Measurements from ENCODE around the gene TMEM63C.
"Not testable (repeated sequence)": the region's sequence is repeated elsewhere in the genome, so short reads cannot be mapped to it uniquely, and the experiment has no call there.

Gene TMEM63C

DNA sequence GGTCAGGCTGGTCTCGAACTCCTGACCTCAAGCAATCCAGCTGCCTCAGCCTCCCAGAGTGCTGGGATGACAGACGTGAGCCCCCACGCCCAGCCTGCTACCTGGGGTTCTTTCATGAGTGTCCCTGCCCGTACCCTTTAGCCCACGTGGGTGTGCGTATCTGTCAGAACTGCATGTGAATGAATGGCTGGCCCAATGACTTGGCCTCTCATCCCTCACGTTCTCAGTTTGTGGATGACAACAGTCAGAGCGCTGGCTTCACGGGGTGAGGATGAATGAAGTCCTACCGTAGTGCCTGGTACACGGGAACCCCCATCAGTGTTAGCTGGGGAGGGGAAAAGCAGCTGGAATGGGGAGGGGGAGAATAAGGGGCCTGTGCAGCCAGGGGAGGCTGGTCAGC is 23.9 kb upstream of the TMEM63C start:
- DNase-seq = no peak

GRCh38 chr14:77158175-77158881 is 23.3 kb upstream of the TMEM63C start:
- no peak for DNase-seq

GRCh38 chr14:77158882-77159255 is 22.7 kb upstream of the TMEM63C start:
- DNase-seq = no peak

- DNase-seq = no peak
Observed at GRCh38 chr14:77161011-77161410, 20.6 kb upstream of the TMEM63C start.

DNA sequence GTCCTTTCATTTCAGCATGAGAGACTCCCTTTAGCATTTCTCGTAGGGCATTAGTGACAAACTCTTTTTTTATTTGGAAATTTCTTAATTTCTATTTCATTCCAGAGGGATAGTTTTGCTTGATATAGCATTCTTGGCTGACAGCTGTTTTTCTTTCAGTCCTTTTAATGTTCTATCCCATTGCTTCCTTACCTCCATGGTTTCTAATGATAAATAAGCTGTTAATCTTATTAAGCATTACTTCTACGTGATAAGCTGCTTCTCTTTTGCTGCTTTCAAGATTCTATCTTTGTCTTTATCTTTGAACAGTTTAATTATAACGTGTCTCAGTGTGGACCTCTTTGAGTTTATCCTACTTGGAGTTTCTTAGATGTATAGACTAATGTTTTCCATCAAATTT is 11.6 kb upstream of the TMEM63C start:
- DNase-seq = no peak

DNA sequence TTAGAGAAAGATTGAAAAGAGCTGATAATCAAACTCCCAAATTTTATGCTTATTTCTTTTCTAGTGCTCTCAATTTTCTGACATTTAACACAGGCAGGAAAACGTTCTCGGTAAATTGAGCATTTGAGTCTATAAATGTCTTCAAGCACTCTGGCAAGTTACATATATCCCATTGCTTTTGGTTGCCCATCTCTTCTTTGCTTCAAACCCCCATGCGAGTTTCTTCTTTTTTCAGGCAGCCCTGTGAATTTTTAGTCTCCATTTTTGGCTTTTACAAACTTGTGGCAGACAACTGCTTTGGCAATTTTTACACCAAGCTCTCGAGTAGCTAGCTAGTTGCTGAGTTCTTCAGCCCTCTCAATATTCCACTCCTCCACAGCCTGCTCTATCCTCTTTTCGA is 8.7 kb upstream of the TMEM63C start:
- DNase-seq = no peak

GRCh38 chr14:77173911-77174617 is 7.5 kb upstream of the TMEM63C start:
- not testable (repeated sequence) for DNase-seq

- no peak for DNase-seq
Observed at GRCh38 chr14:77175843-77176242, 5.8 kb upstream of the TMEM63C start.

DNA sequence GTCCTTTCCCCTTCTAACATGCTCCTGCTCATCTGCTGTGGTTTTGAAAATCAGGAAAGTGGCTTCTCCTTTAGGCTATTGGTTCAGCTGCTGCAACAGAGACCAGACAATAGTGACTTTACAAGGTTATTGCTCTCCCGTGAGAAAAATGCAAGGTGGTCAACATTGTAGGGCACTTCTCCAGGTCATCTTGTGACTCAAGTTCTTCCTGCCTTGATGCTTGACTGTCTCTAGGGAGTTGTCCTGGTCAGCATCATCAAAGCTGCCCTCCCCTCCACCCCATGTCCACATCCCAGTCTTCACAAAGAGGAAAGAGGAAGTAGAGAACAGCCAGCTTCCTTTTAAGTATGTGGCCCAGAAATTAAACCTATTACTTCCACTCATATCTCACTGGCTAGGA is 3.9 kb upstream of the TMEM63C start:
- no peak for DNase-seq

GRCh38 chr14:77178656-77179055 is 2.9 kb upstream of the TMEM63C start:
- no peak for DNase-seq

DNA sequence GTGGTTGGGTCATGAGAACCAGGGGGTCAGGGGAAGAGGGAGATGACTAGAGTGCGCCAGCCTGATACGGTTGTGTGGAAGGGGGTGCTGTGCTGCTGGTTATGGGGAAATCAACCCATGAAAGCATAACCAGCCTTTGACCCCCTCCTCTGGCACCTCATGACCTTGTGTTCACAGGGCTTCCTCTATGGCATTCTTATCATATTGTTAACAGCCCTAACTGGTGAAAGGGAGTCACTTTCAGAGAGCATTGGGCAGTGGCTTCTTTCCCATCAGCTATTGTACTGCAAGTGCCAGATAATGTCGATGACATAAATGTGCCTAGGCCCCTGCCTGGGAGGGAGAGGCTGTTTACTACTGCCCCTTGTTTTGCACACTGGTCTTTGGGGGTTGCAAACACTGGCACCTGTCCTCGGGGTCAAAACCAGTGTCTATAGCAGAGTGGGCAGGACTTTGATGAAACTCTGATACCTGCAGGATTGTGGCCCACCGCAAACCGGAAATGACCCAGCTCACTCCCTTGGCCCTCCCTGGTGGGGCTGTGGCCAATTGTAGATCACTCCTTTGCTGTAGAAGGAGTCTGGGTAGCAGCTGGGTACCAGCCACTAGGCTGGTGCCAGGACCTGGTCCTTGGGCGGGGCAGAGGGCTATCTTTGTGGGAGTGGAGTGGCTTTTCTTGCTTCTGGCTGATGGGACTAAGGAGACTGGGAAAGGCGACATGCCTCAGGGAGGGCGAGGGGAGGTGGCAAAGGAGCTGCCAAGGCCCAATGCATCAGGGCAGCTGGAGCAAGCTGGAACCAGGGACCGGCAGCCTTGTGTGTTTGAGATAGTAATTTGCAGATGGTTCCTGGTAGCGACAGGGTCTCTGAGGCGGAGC is 634 bp upstream of the TMEM63C start:
- no peak for DNase-seq

- no peak for DNase-seq
Observed at GRCh38 chr14:77183896-77184295, 2.3 kb downstream of the TMEM63C start.

GRCh38 chr14:77184396-77185092 is 2.9 kb downstream of the TMEM63C start:
- DNase-seq = peak; percentile 37

DNA sequence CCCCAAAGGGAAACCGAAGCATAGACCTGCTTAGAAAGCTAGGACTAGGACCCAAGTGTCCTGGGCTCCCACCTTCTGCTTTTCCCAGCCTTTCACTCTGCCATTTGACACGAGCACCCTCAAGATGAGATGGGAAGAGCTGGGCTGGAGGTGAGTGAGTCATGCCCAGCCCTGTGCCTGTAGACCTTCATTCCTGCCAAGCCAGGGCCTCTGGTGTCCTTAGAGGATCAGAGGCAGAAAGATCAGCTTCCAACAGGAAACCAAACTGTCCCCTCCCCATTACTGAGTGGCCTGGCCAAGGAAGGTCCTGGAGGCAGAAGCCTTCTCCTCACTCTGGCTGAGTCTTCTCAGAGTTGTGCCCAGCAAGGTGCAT is 3.5 kb downstream of the TMEM63C start:
- DNase-seq = no peak

- DNase-seq = peak; percentile 26
Observed at GRCh38 chr14:77186911-77187648, 5.5 kb downstream of the TMEM63C start.

- no peak for DNase-seq
Observed at GRCh38 chr14:77187649-77188012, 6.0 kb downstream of the TMEM63C start.

- DNase-seq = no peak
Observed at GRCh38 chr14:77189479-77189878, 7.9 kb downstream of the TMEM63C start.

- DNase-seq = no peak
Observed at GRCh38 chr14:77190977-77191376, 9.4 kb downstream of the TMEM63C start.

GRCh38 chr14:77194706-77195105 is 13.1 kb downstream of the TMEM63C start:
- no peak for DNase-seq

DNA sequence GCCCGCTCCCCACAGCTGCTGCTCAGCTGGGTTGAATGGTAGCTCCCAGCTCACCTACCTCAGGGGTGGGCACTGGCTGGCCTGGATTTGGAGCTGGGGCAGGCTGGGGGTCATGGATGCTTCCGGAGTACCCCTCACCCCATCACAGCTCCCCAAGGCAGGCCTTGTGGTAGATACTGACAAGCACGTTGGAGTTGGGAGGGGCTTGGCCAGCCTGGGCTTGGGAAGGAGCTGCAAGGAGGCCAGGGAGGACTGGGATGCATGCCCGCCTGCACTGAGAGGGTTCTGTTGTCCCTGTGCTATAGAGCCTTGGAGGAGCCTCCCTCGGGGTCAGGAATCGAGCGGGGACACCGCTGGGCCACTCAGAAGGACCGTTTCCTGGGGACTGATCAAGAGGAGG is 14.2 kb downstream of the TMEM63C start:
- no peak for DNase-seq

- no peak for DNase-seq
Observed at GRCh38 chr14:77197988-77198387, 16.4 kb downstream of the TMEM63C start.

DNA sequence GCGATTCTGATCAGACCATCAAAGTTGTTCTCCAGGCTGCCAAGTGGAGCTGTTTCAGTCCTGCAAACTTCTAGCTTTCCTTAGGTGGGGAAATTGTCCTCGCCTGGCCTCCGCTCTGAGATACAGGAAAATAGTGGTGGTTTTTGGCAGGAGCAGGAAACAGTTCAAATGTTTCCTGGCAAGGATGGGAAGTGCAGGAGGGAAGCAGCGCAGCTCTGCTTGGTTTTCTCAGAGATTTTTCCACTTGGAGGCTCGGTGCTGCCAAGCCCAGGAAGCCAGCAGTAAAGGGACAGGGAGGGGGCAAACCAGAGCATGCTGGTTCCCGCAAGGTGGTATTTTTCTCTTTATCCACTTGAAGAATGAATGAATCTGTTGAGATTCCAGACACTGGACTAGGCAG is 17.0 kb downstream of the TMEM63C start:
- no peak for DNase-seq

DNA sequence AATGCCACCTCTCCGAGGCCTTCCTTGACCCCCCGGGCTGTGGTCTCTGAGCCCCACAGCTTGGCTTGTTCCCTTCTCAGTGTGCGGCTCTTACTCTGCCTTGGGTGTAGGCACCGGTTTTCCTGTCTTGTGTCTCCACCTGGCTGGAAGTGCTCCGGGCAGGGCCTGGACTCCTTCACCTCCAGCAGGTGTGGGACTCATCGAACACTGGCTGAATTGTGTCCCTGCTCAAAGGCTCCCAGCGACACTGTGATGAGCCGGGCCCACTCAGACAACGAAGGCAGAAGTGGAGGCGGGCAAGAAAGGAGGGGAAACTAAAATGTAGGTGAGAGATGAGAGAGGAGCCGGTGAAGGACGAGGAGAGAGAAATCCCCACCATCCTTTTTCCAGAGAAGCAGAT is 18.0 kb downstream of the TMEM63C start:
- DNase-seq = no peak
